Epithelial cell of esophagus (primary cell): ENCODE data around the gene ALKBH4.
"Not testable (repeated sequence)": the region's sequence is repeated elsewhere in the genome, so short reads cannot be mapped to it uniquely, and the experiment has no call there.

ENCODE experiments used
- DNase-seq: peaks from one replicate; pipeline ENCODE4 v3.0.0; 2010; ENCODE audit warnings: low read depth
- H3K4me3 ChIP-seq: 2 replicates; pipeline ENCODE4 v1.5.1; 2011; ENCODE audit warnings: mild to moderate bottlenecking, low read length, control low read depth
- TF ChIP-seq, protein P1 (sequence below): IDR thresholded peaks from 2 replicates; pipeline ENCODE4 v1.5.1; 2011; ENCODE audit warnings: low read depth, mild to moderate bottlenecking, low read length, control low read depth, inconsistent platforms; ENCODE audit not compliant: insufficient read depth; ENCODE audit errors: missing control alignments

ALKBH4 gene

DNA sequence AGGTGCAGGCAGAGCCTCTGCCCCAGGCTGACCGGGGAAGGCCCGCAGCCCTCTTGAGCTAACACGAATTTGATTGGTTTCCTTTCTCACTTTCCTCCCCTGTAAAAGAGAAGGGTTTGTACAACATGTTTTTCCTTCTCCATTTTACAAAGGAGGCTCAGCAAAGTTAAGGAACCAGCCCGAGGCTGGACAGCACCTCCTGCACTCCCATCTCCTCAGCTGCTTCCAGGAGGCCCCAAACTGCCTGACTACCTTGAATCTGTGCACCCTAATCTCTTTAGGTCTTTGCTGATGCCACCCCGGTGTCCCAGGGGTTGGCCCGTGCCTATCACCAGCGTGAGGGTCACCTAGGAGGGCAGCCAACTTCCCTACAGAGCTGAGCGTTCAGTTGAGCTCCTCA, 4.2 kb downstream of the ALKBH4 start:
- TF ChIP-seq, protein P1, sequence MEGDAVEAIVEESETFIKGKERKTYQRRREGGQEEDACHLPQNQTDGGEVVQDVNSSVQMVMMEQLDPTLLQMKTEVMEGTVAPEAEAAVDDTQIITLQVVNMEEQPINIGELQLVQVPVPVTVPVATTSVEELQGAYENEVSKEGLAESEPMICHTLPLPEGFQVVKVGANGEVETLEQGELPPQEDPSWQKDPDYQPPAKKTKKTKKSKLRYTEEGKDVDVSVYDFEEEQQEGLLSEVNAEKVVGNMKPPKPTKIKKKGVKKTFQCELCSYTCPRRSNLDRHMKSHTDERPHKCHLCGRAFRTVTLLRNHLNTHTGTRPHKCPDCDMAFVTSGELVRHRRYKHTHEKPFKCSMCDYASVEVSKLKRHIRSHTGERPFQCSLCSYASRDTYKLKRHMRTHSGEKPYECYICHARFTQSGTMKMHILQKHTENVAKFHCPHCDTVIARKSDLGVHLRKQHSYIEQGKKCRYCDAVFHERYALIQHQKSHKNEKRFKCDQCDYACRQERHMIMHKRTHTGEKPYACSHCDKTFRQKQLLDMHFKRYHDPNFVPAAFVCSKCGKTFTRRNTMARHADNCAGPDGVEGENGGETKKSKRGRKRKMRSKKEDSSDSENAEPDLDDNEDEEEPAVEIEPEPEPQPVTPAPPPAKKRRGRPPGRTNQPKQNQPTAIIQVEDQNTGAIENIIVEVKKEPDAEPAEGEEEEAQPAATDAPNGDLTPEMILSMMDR: no peak
- no peak overlapping the region for H3K4me3 ChIP-seq
- no peak for DNase-seq

DNA sequence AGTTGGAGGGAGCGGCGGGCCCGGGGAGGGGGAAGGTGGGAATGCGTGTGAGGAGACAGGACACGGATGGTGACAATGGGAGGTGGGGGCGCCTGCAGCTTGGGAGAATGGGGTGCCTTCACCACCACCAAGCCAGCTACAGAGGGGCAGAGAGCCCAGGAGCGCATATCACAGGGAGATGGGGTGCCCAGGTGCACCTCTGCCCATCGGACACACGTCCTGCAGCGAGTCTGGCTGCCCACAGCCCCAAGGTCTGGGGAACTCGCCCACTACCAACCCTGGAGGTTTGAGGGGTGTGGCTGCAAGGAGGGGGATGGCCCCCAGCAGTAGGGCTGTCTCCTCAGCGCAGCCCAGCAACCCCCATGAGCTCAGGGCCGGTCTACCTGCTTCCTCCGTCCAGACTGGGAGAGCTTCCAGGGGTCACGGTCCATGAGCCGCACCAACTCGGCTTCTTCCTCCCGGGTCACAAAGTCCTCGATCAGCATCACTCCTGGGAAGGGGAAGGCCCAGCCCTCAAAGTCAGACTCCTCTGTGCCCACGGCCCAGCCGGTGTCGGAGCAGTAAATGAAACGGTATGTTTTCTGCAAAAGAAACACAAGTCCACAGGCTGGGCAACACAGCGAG, 5.3 kb downstream of the ALKBH4 start:
- no peak for DNase-seq
- H3K4me3 ChIP-seq: no peak overlapping the region
- TF ChIP-seq, protein P1: no peak

DNA sequence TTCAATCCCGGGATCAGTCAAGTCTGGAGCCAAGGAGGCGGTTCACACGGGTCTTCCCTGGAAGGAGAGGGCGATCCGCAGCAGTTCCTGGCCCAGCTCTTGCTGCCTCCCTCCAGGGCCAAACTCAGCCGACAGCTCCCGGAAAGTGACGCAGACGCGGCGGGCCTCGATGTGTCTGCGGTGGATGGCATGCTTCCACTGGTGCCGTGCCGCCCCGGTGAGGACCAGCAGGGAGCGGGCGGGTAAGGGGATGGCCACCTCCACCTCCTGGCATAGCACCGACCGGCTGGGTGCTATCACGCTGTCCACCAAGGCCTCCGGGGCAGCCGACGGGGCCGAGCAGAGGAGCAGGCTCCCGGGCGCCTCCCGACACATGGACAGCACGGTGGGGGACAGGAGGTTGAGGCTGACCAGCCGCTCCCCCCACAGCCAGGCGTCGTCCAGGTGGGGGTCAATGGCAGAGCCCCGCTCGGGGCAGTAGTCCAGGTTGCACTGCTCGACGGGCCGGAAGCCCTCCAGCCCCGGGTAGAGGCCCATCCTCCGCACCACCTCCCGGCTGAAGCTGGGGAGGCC, 7.2 kb downstream of the ALKBH4 start:
- no peak for DNase-seq
- TF ChIP-seq, protein P1: no peak
- no peak overlapping the region for H3K4me3 ChIP-seq

DNA sequence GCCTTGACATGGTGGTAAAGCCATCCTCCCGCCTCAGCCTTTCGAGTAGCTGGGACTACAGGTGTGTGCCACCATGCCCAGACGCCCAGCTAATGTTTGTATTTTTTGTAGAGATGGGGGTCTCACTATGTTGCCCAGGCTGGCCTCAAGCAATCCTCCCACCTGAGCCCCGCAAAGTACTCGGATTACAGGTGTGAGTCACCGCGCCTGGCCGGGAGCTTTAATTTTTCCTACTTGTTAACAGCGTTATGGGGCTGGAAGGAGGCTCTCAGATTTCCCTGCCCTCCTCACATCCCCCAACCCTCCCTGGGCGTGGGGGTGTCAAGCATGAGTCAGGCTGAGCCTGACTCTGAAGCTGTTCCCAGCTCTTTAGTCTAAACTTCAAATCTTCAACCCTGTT, 8.3 kb downstream of the ALKBH4 start:
- no peak for DNase-seq
- no peak overlapping the region for H3K4me3 ChIP-seq
- TF ChIP-seq, protein P1: no peak

DNA sequence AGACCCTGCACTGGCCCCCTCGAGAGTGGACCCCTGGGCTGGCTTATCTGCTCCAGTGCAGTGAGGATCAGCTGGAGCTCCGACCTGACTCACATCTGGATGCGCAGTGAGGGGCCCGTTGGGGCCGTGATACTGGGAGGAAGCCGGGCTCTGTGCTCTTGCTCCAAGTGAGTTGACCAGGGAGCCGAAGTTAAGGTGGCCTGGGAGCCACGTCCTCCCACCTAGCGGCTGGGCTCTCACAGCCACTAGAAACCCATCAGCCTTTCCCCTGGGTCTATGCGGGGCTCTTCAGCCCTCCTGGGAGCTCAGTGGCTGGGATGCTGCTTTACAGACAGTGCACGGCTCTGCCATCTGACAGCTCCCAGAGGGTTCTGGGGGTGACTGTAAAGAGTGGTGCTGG, 9.1 kb downstream of the ALKBH4 start:
- TF ChIP-seq, protein P1: no peak
- DNase-seq: no peak
- no peak overlapping the region for H3K4me3 ChIP-seq

DNA sequence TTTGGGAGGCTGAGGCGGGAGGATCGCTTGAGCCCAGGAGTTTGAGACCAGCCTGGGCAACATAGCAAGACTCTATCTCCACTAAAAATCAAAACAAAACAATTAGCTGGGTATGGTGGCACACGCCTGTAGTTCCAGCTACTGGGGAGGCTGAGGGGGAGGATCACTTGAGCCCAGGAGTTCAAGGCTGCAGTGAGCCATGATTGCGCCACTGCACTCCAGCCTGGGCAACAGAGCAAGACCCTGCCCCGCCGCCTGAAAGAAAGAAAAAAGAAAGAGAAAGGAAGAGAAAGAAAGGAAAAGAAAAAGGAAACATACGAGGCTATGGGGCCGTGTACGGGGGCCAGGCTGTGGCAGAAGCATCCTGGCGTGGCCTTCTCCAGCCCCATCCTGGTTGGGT, 9.7 kb downstream of the ALKBH4 start:
- not testable (repeated sequence) for H3K4me3 ChIP-seq, DNase-seq

DNA sequence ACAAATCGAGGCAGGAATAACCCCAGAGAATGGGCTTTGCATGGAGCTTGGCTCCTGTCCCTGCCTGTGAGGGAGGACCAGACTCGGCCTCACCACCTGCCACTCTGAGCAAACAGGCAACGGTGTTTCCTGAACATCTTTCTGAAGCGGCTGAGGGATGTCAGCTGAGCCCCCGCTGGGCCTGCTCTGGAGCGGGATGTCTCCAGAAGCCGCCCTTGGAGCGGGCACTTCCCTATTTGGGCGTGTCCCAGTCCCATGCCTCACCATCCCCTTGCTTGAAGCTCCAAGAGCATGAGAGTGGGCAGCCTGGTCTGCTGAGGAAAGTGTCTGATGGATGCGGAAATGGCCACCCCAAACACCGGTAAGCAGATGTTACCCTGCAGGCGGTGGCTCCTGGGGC, 10.2 kb downstream of the ALKBH4 start:
- no peak overlapping the region for H3K4me3 ChIP-seq
- TF ChIP-seq, protein P1: no peak

DNA sequence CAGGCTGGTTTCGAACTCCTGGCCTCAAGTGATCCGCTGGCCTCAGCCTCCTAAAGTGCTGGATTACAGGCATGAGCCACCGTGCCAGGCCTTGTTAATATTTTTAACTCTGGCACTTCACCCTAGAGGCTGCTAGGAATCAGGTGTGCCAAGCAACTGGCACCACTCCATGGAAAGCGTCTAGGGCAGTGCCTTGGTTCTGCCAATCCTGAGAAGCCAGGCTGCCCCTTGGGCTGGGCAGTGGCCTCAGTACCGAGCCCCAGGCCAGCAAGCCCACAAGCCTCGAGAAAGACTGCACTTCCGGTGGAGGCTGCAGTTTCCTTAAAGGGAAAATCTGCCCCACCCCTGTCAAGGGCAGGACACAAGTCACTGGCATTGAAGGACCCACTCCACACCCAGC, 11.3 kb downstream of the ALKBH4 start:
- TF ChIP-seq, protein P1: no peak
- no peak for DNase-seq
- H3K4me3 ChIP-seq: no peak overlapping the region

More for the DNA sequence above, 10.2 kb downstream of the ALKBH4 start:
- no peak for DNase-seq
